Measurements from ENCODE around the gene PRRT3. TPM values are rescaled to one million over a fixed set of nuclear protein-coding genes. Genes with fewer than 3 reads are reported as not detected.
A peak's percentile ranks its signal among the peaks of the same experiment; 100 is the strongest.

PRRT3 gene
- 1 to 10 TPM; 1.4 to 2.1 (median 1.7) TPM for total RNA-seq
- 1.2 TPM for polyA plus RNA-seq
- long read RNA-seq, donor 1, partial matches to known transcripts = 0 of 6 reads
- long read RNA-seq, donor 1, other reads (novel, unspliced or antisense) = 4 of 6 reads
- long read RNA-seq, donor 2, partial matches to known transcripts = 1 of 6 reads
- long read RNA-seq, donor 2, other reads (novel, unspliced or antisense) = 5 of 6 reads
- long read RNA-seq, donor 3, partial matches to known transcripts = 14 of 15 reads
- long read RNA-seq, donor 3, other reads (novel, unspliced or antisense) = 0 of 15 reads
- long read RNA-seq, donor 4, partial matches to known transcripts = 4 of 4 reads
- long read RNA-seq, donor 4, other reads (novel, unspliced or antisense) = 0 of 4 reads

DNA sequence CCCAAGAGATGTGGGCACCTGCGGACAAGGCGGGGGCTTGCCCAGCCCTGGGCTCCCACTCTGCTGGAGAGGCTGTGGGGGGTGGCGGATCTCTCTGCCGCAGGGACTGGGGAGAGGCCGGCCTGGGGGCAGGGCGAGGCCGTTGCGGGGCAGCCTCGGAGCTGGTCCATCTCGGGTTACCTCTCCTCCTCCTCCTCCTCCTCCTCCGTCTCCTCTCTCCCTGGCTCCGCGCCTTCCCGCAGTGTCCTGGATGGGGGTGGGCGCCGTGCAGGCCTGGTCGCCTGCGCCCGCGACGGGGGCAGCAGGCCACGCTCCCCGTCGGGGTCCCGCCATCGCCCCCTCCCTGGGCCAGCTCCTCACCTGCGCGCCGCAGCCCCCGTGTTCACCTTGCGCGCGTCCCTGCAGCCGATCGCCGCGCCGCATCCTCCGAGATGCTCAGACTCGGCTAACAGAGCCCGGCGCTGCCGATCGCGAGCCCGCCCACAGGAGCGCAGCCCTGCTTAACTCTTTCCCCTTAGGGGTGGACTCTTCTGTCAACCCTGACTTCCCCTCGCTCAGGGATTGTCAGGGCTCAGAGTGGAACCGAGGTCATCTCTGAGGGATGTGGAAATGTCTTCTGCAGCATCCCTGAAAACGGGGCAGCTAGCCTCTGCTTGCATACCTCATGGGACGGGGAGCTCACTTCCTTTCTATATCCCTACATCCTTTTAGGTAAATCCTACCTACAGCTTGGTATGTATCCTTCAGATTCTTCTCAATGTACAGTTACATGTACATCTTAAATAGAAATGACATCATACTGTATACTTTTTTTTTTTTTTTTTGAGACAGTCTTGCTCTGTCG lies at the start of gene PRRT3:
TSS of gene PRRT3 (minus strand) at position 447 of the 844 bp plus-strand sequence. CDS start 2,293 bp downstream, outside the sequence.
- DNase-seq (peak in 2 of 3 donors; percentile 42 to 71), ATAC-seq (peak; percentile 60 to 64)
- H3K27me3 ChIP-seq (ENCODE audit: control insufficient read depth, insufficient read depth) = no peaks in the 10 kb centered on the region
- 3% methylated on average over 52 of the region's 52 CpGs for WGBS
- H3K4me3 ChIP-seq (ENCODE audit: low read length) = peak within 1 kb of the TSS; percentile 60
- intact Hi-C loops (cut with DNase I) = no loop called here
- H3K9me3 ChIP-seq (ENCODE audit: control insufficient read depth, low read length) = no peaks in the 10 kb centered on the region
- H3K4me1 ChIP-seq (ENCODE audit: control insufficient read depth, insufficient read depth, low read length) = peaks cover 2% of the 10 kb centered on the region
- no peak within 1 kb of the TSS for H3K27ac ChIP-seq (ENCODE audit: low read length)

DNA sequence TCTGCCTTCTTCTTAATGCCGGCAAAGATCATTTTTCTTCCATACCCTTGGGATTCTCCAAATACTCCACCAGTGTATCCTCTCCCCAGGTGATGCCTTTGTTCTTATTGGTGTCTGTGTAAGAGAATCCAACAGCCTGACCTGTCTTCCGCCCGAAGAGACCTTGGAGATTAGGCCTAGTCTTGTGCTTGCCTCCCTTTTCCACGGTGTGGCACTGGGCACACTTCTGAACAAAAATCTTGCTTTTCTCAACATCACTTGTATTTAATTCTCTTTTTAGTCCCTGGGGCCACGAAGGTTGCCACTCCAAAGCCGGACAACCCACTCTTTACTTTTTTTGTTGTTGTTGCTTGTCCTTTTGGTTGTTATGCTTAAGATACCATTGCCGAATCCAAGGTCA lies 48.5 kb upstream of the PRRT3 start:
- H3K27ac ChIP-seq (ENCODE audit: low read length) = no peak overlapping the region
- no peak overlapping the region for H3K4me3 ChIP-seq (ENCODE audit: low read length)
- intact Hi-C loops (cut with DNase I) = no loop called here
- no peaks in the 10 kb centered on the region for H3K27me3 ChIP-seq (ENCODE audit: control insufficient read depth, insufficient read depth)
- WGBS = 97% methylated on average over 7 of the region's 7 CpGs
- DNase-seq (no peak), ATAC-seq (no peak)
- no peaks in the 10 kb centered on the region for H3K4me1 ChIP-seq (ENCODE audit: control insufficient read depth, insufficient read depth, low read length)
- no peaks in the 10 kb centered on the region for H3K9me3 ChIP-seq (ENCODE audit: control insufficient read depth, low read length)

DNA sequence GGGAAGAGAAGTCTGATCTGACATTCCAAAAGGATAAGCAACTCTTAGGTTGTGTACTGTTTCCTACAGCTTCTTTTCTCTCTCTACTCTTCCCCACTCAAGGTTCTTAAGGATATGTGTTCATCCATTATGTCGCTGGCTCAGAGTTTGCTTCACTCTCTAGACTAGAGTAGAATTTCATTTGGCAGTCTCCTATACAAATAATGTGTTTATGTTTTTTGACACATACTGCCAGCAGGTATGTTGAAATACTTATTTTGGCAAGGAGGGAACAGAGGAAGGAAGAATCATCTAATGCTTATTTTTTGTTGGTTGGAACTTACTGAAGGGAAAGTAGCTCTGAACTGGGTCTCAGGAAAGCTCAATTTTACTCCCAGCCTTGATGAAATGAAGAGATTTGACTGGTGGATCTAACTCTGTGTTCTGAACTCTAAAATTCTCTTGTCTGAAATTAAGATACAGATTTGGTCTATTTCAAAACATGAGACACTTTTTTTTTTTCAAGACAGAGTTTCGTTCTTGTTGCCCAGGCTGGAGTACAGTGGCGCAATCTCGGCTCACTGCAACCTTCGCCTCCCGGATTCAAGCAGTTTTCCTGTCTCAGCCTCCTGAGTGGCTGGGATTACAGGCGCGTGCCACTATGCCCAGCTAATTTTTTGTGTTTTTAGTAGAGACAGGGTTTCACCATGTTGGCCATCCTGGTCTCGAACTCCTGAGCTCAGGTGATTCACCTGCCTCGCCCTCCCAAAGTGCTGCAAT lies 42.1 kb upstream of the PRRT3 start:
- H3K4me3 ChIP-seq (ENCODE audit: low read length) = no peak overlapping the region
- no peaks in the 10 kb centered on the region for H3K4me1 ChIP-seq (ENCODE audit: control insufficient read depth, insufficient read depth, low read length)
- H3K27ac ChIP-seq (ENCODE audit: low read length) = no peak overlapping the region
- 90% methylated on average over 10 of the region's 10 CpGs for WGBS
- H3K27me3 ChIP-seq (ENCODE audit: control insufficient read depth, insufficient read depth) = no peaks in the 10 kb centered on the region
- DNase-seq (no peak), ATAC-seq (no peak)
- no peaks in the 10 kb centered on the region for H3K9me3 ChIP-seq (ENCODE audit: control insufficient read depth, low read length)
- intact Hi-C loops (cut with DNase I) = no loop called here

DNA sequence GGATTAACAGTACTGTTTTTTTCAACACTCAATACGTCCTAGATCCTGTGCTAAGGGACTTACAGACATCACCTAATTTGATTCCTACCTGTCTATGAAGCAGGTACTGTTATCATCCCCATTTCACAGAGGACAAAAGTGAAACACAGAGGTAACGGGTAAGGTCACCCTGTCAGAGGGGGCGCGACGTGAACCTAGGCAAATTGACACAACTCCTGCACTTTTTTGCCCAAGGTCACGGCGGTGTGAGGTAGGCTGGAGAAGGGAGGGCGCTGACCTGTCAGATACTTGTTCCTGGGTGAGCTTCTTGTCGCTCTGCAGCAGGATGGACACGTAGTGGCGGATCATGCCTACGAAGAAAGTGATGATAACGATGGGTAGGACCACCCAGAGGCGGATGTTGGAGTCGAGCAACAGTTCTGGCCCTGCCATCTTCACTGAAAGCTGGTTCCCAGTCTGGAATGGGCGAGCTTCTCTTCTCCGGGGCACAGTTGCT lies 34.1 kb upstream of the PRRT3 start:
- intact Hi-C loops (cut with DNase I) = no loop called here
- Histone ChIP-seq H3K4me1 (ENCODE audit: control insufficient read depth, insufficient read depth, low read length) (no peaks in the 10 kb centered on the region), H3K27ac (ENCODE audit: low read length) (peak overlapping the region; percentile 79), H3K9me3 (ENCODE audit: control insufficient read depth, low read length) (no peaks in the 10 kb centered on the region), H3K27me3 (ENCODE audit: control insufficient read depth, insufficient read depth) (no peaks in the 10 kb centered on the region), H3K4me3 (ENCODE audit: low read length) (peak overlapping the region; percentile 87)
- ATAC-seq (peak; percentile 53 to 64), DNase-seq (no peak)
- under 1% methylated on average over 17 of the region's 17 CpGs for WGBS

DNA sequence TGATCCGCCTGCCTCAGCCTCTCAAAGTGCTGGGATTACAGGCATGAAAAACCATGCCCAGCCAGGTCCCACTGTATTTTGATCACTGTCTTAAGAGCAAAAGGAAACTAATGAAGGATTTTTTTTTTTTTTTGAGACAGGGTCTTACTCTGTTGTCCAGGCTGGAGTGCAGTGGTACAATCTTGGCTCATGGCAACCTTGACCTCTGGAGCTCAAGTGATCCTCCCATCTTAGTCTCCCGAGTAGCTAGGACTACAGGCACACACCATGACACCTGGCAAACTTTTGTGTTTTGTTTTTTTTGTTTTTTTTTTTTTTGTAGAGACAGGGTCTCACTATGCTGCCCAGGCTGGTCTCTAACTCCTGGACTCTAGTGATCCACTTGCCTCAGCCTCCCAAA lies 28.0 kb upstream of the PRRT3 start:
- Histone ChIP-seq H3K4me3 (ENCODE audit: low read length) (no peak overlapping the region), H3K9me3 (ENCODE audit: control insufficient read depth, low read length) (no peaks in the 10 kb centered on the region), H3K27ac (ENCODE audit: low read length) (no peak overlapping the region), H3K4me1 (ENCODE audit: control insufficient read depth, insufficient read depth, low read length) (peaks cover 3% of the 10 kb centered on the region), H3K27me3 (ENCODE audit: control insufficient read depth, insufficient read depth) (no peaks in the 10 kb centered on the region)
- intact Hi-C loops (cut with DNase I) = no loop called here
- DNase-seq = no peak
- no peak for ATAC-seq
- 96% methylated on average over 2 of the region's 2 CpGs for WGBS

DNA sequence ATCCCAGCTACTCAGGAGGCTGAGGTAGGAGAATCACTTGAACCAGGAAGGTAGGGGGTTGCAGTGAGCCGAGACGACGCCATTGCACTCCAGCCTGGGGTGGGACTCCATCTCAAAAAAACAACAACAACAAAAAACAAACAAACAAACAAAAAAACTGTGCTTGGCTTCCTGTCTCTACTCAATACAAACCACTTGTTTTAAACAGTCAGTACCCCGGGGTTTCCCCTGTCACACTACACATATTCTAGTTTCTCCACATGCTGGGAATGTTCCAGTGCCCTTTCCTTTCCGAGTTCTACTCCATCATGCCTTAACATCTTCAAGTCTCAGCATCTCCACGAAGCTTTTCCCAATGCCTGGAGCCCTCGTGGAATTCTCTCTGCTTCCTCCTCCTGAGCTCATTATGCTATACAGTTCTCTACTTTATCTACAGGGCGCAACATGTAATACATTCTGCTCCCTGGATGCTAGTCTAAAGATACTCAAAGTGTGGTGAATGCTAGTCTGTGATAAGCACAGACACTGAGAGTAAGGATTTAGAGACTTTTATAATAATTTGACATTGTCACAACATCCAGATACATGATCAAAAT lies 26.6 kb upstream of the PRRT3 start:
- ATAC-seq (no peak), DNase-seq (no peak)
- intact Hi-C loops (cut with DNase I) = no loop called here
- Histone ChIP-seq H3K4me1 (ENCODE audit: control insufficient read depth, insufficient read depth, low read length) (peaks cover 3% of the 10 kb centered on the region), H3K27ac (ENCODE audit: low read length) (peak overlapping the region; percentile 45), H3K4me3 (ENCODE audit: low read length) (no peak overlapping the region), H3K9me3 (ENCODE audit: control insufficient read depth, low read length) (no peaks in the 10 kb centered on the region), H3K27me3 (ENCODE audit: control insufficient read depth, insufficient read depth) (no peaks in the 10 kb centered on the region)
- 86% methylated on average over 8 of the region's 8 CpGs for WGBS

DNA sequence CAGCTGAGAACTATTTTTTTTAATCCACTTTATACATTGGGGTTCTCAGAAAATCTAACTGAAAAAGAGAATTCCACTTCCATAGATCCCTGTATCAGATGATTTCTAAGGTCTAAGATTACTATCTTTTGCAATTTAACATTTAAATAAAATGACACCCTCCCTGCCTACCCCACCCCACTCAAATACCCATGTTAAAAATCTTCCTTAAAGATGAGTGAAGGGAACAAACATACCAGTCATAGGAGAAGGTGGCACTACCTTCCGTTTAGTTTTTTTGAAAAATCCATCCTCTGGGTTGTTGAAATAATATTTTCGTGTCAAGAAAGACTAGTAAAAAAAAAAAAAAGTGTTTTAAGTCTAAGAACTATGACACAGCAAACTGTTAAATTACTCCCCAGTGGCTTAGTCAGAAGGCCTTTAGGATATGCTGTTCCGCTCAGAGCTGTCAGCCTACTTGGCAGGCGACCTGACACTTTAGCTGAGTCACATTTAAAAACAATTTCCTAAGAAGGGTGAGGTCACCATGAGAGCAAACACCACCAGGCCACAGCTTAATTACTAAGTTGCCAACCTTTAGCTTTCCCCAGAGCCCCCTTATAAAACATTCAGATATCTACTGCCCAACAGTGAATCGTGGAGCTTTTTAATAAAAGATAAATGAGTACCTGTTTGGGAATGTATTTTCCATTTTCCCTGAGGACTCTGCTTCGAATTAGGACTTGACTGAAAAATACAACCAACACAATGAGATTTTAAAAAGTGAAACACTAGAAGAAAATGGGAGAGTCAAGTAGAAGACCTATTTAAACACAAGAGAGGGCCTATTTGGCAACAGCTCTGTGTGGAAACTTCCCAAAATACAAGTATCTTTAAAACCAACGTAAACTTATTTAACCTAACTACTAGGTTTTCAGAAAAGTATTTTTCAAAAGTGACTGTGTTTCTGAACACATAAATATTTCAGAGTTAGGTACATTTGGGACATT lies 24.8 kb upstream of the PRRT3 start:
- ATAC-seq (peak; percentile 98 to 99), DNase-seq (peak; percentile 84 to 90 (median 85))
- Histone ChIP-seq H3K4me3 (ENCODE audit: low read length) (peak overlapping the region; percentile 57), H3K27ac (ENCODE audit: low read length) (peak overlapping the region; percentile 99), H3K9me3 (ENCODE audit: control insufficient read depth, low read length) (no peaks in the 10 kb centered on the region), H3K27me3 (ENCODE audit: control insufficient read depth, insufficient read depth) (no peaks in the 10 kb centered on the region), H3K4me1 (ENCODE audit: control insufficient read depth, insufficient read depth, low read length) (peaks cover 3% of the 10 kb centered on the region)
- WGBS = 25% methylated on average over 7 of the region's 7 CpGs
- intact Hi-C loops (cut with DNase I) = no loop called here

DNA sequence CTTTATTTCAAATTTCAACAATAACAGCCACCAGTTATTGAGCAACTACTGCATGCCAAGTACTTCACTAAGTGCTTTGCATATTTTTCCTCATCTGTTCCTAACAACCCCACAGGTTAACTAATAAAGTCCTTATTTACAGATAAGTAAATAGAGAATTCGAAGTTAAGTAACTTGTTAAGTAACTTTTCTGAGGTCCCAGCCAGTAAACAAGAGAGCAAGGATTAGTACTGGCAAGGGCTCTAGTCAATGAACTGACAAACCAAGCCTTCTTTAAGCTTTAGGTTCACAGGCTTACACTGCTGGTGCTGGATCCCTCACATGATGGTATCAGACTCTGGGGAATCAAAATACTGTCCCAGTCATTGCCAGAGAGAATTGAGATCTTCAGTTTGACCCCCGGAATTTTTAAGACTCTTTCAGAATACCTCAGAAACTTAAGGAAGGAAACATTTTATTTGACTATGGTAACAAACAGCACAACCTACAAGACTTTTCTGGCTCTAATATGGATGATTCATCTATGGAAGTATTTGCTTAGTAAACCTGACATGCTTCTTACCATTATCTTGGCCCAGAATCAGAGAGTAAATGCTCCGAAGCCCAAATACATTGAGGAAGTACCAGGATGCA lies 17.9 kb upstream of the PRRT3 start:
- WGBS = 98% methylated on average over 3 of the region's 3 CpGs
- intact Hi-C loops (cut with DNase I) = no loop called here
- no peak overlapping the region for H3K27ac ChIP-seq (ENCODE audit: low read length)

DNA sequence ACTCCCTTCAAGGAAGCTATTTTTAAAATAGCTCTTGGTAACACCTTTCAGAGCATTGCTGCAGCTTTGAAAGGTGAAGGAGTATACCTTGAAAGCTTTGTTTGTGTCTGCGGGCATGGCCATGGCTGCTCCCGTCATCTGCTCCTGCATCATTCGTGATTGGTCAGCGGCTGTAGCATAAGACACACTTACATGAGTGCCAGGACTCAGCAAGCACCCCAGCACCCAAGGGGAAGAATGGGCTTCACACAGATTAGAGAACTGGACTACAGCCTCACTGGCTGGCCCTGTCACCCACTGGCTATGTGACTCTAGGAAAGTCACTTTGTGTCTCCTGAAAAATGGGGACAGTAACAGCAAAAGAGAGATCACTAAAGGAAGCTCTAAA lies 17.4 kb upstream of the PRRT3 start:
- intact Hi-C loops (cut with DNase I) = no loop called here
- no peaks in the 10 kb centered on the region for H3K4me1 ChIP-seq (ENCODE audit: control insufficient read depth, insufficient read depth, low read length)
- no peak overlapping the region for H3K4me3 ChIP-seq (ENCODE audit: low read length)
- H3K27me3 ChIP-seq (ENCODE audit: control insufficient read depth, insufficient read depth) = no peaks in the 10 kb centered on the region
- WGBS = 98% methylated on average over 4 of the region's 4 CpGs
- ATAC-seq (no peak), DNase-seq (no peak)
- H3K9me3 ChIP-seq (ENCODE audit: control insufficient read depth, low read length) = no peaks in the 10 kb centered on the region
- H3K27ac ChIP-seq (ENCODE audit: low read length) = no peak overlapping the region

More for the DNA sequence above, 17.9 kb upstream of the PRRT3 start:
- ATAC-seq = no peak
- no peaks in the 10 kb centered on the region for H3K27me3 ChIP-seq (ENCODE audit: control insufficient read depth, insufficient read depth)
- H3K4me1 ChIP-seq (ENCODE audit: control insufficient read depth, insufficient read depth, low read length) = no peaks in the 10 kb centered on the region
- no peaks in the 10 kb centered on the region for H3K9me3 ChIP-seq (ENCODE audit: control insufficient read depth, low read length)
- DNase-seq = no peak
- no peak overlapping the region for H3K4me3 ChIP-seq (ENCODE audit: low read length)
